ENCODE data around the gene THAP3. TPM values are rescaled to one million over a fixed set of nuclear protein-coding genes. Genes with fewer than 3 reads are reported as not detected.

THAP3 gene
- total and polyA plus RNA-seq, 9 of the 15 experiments (the other 6 are each of a cell fraction or from before 2014, with no cell fraction given): 1.9 to 31.2 (median 18.2) TPM

GRCh38 chr1:6592865-6593593, 31.6 kb upstream of the THAP3 start (continued):
- TF ChIP-seq ZNF121 (CRISPR knock-in tag; conservative IDR thresholded peaks at IDR 0.05) (no peak), TAL1 (IDR thresholded peaks at IDR 0.05) (no peak), RBM22 (IDR thresholded peaks at IDR 0.05; ENCODE audit: low read depth, low read length, poor library complexity, severe bottlenecking) (peak; percentile 2), RBFOX2 (IDR thresholded peaks at IDR 0.05; ENCODE audit: low read depth, low read length) (peak; percentile 56), RBM25 (IDR thresholded peaks at IDR 0.05; ENCODE audit: low read depth, low read length, severe bottlenecking) (no peak), ZFP36 (IDR thresholded peaks at IDR 0.05; ENCODE audit: low read depth, low read length, partially characterized antibody) (no peak)

GRCh38 chr1:6593810-6594209, 30.9 kb upstream of the THAP3 start:
- BruUV-seq (replicated peaks): no TSS peak
- FAIRE-seq (no peak), DNase-seq (ENCODE audit: extremely low read depth in 1 of 4, low spot score in 3 of 4) (no peak), ATAC-seq (no peak)
- CTCF ChIA-PET (ENCODE audit: low intra/inter-chr PET ratio): no interaction called here
- peaks cover 6 to 34% of the 10 kb centered on the region in 2 experiments; a peak in 3 of 5 replicates for H3K4me1 ChIP-seq (replicated peaks in 1 of 2; ENCODE audit: control insufficient read depth in 2 of 2, insufficient read depth in 2 of 2, low read length in 2 of 2)
- intact Hi-C loops (cut with micrococcal nuclease): no loop called here
- peak; percentile 0; the same call in 1 of the 2 replicates for TF ChIP-seq ZFX (CRISPR knock-in tag; IDR thresholded peaks at IDR 0.05)
- peak; percentile 13 for TF ChIP-seq ADNP (tag; IDR thresholded peaks at IDR 0.05)
- no peak for TF ChIP-seq NCOR1 (IDR thresholded peaks at IDR 0.05)
- TF ChIP-seq NR1H2 (CRISPR knock-in tag; IDR thresholded peaks at IDR 0.05): no peak
- peak; percentile 56; the same call in 1 of the 2 replicates for TF ChIP-seq ZBTB33 (CRISPR knock-in tag; IDR thresholded peaks at IDR 0.05)
- TF ChIP-seq BCOR (IDR thresholded peaks at IDR 0.05): peak; percentile 82
- TF ChIP-seq POLR2AphosphoS5 (IDR thresholded peaks at IDR 0.05; ENCODE audit: control insufficient read depth, insufficient read depth, low read depth, low read length): 0 out of 2 replicates have a peak, but pooled peaks have one; percentile 11
- 0 out of 2 replicates have a peak, but pooled peaks have one; percentile 29 for TF ChIP-seq HDAC2 (IDR thresholded peaks at IDR 0.05)
- H3K79me2 ChIP-seq (ENCODE audit: control insufficient read depth, insufficient read depth, low read length): peaks cover 40% of the 10 kb centered on the region
- H3K36me3 ChIP-seq (ENCODE audit: control insufficient read depth, insufficient read depth, low read length): peaks cover 98% of the 10 kb centered on the region
- no peak overlapping the region for H3K4me2 ChIP-seq (ENCODE audit: insufficient read depth, low read length)
- WGBS (ENCODE audit: insufficient coverage, low coverage, missing lambda C conversion rate): 94% methylated on average over 15 of the region's 15 CpGs
- H3K27me3 ChIP-seq (ENCODE audit: control insufficient read depth in 2 of 2, insufficient read depth in 2 of 2, low read length in 2 of 2): no peaks in the 10 kb centered on the region
- peaks cover 41% of the 10 kb centered on the region for H4K20me1 ChIP-seq (replicated peaks; ENCODE audit: control insufficient read depth, insufficient read depth, low read length)
- in situ Hi-C loops (cut with MboI): no loop called here
- peaks cover 14% of the 10 kb centered on the region for H3K9me1 ChIP-seq (ENCODE audit: control insufficient read depth, insufficient read depth, low read length)
- H3K9ac ChIP-seq (ENCODE audit: insufficient read depth in 1 of 2, low read depth in 2 of 2, low read length in 2 of 2): no peak overlapping the region
- POLR2A ChIA-PET: interaction anchor here (1.5 to 4.2 kb wide), 4 partner anchors 9 to 13 kb away, joined by 5 to 59 read pairs (median 18); partner anchors contain the start of genes KLHL21 and ZBTB48
- H2AFZ ChIP-seq (ENCODE audit: low read depth, low read length): no peak overlapping the region
- H3K4me3 ChIP-seq: no peak overlapping the region
- H3K27ac ChIP-seq (ENCODE audit: extremely low read depth, low read depth, low read length): no peak overlapping the region
- no peaks in the 10 kb centered on the region for H3K9me3 ChIP-seq (replicated peaks; ENCODE audit: control insufficient read depth, insufficient read depth, low read depth, low read length)

All from K562 (cell line).